HCT116 (cell line): Measurements from ENCODE around the gene ANKRD24. TPM values are rescaled to one million over a fixed set of nuclear protein-coding genes. Genes with fewer than 3 reads are reported as not detected.

Source experiments
- ATAC-seq: fragments of 200-7000 bp; cut with Tn5 transposase; 2 replicates; pipeline ENCODE4 v1.9.1; 2020; ENCODE audit warnings: mild to moderate bottlenecking, moderate library complexity
- BruUV-seq: library from RNA; stranded (reverse); fragments of 400-500 nt; replicated peaks from 2 replicates; lab custom pipeline; 2021; lab: Mats Ljungman, UMichigan
- CTCF ChIA-PET: fragments of 300-600 bp; sonication (Branson Sonifier 250); formaldehyde crosslinking; loops from one replicate; lab custom pipeline; 2021; ENCODE audit warnings: antibody characterized with exemption; lab: Charles Lee
- POLR2A ChIA-PET: fragments of 300-600, 350-600 bp; sonication (Branson Sonifier 250); formaldehyde crosslinking; loops from one replicate; lab custom pipeline; 2021; ENCODE audit warnings: antibody characterized with exemption; lab: Charles Lee
- RAD21 ChIA-PET, 2 experiments: fragments of 300-600 bp; sonication (Branson Sonifier 250); formaldehyde crosslinking; loops; one replicate each; lab custom pipeline; 2023; ENCODE audit warnings: low total read pairs in 2 of 2; ENCODE audit not compliant: uncharacterized antibody in 2 of 2, unreplicated experiment in 2 of 2, low non-redundant PET in 1 of 2; lab: Charles Lee
- DNase-seq: peaks from one replicate; pipeline ENCODE4 v3.0.0-alpha.2; 2010; ENCODE audit warnings: low read depth, low spot score
- H2AFZ ChIP-seq: fragments of 200-600 bp; shearing (Covaris generic), sonication (generic); 2 replicates; pipeline ENCODE4 v1.6.1; 2017; ENCODE audit warnings: low read depth, mixed run types, mixed read lengths, antibody characterized with exemption, low read length; ENCODE audit not compliant: poor library complexity, severe bottlenecking
- H3K27ac ChIP-seq: 2 replicates; pipeline ENCODE4 v1.5.1; 2012; ENCODE audit warnings: low read depth, low read length
- H3K27me3 ChIP-seq: fragments of 200-600 bp; sonication (generic); 2 replicates; pipeline ENCODE4 v1.6.1; 2016; ENCODE audit warnings: mixed run types, low read length, mixed read lengths; ENCODE audit not compliant: insufficient read depth
- H3K36me3 ChIP-seq, 2 experiments: fragments of 200-500 bp in 1 of 2; fragments of 200-600 bp in 1 of 2; sonication (Bioruptor generic) in 1 of 2; sonication (generic) in 1 of 2; 2 replicates each; pipeline versions ENCODE4 v1.5.1 to v1.6.1; 2014 to 2016; ENCODE audit warnings: low read length in 2 of 2, inconsistent platforms in 1 of 2, mixed read lengths in 1 of 2, mixed run types in 1 of 2; ENCODE audit not compliant: insufficient read depth in 2 of 2, control insufficient read depth in 1 of 2
- H3K4me1 ChIP-seq, 2 experiments: fragments of 200-600 bp in 1 of 2; sonication (generic) in 1 of 2; 2 replicates each; pipeline versions ENCODE4 v1.5.1 to v1.6.1; 2012 to 2017; ENCODE audit warnings: low read length in 2 of 2, inconsistent platforms in 1 of 2, mild to moderate bottlenecking in 1 of 2, mixed read lengths in 1 of 2, mixed run types in 1 of 2, moderate library complexity in 1 of 2; ENCODE audit not compliant: insufficient read depth in 2 of 2, control insufficient read depth in 1 of 2
- H3K4me2 ChIP-seq: fragments of 200-600 bp; sonication (generic); 2 replicates; pipeline ENCODE4 v1.6.1; 2017; ENCODE audit warnings: mixed run types, low read length, mixed read lengths
- H3K4me3 ChIP-seq, 2 experiments: fragments of 200-600 bp in 1 of 2; sonication (generic) in 1 of 2; replicated peaks in 1 of 2; 2 replicates each; pipeline ENCODE4 v1.5.1; 2011 to 2016; ENCODE audit warnings: low read length in 2 of 2, control low read depth in 1 of 2, low read depth in 1 of 2, mild to moderate bottlenecking in 1 of 2, mixed read lengths in 1 of 2, mixed run types in 1 of 2
- H3K79me2 ChIP-seq: fragments of 200-600 bp; sonication (generic); 2 replicates; pipeline ENCODE4 v1.6.1; 2017; ENCODE audit warnings: mild to moderate bottlenecking, mixed run types, low read length, moderate library complexity, mixed read lengths; ENCODE audit not compliant: insufficient read depth
- H3K9ac ChIP-seq: fragments of 200-600 bp; sonication (generic); 2 replicates; pipeline ENCODE4 v1.6.1; 2016; ENCODE audit warnings: low read length, mixed read lengths
- H3K9me2 ChIP-seq: fragments of 200-600 bp; sonication (generic), shearing (Covaris generic); 2 replicates; pipeline ENCODE4 v1.6.1; 2017; ENCODE audit warnings: mixed run types, mild to moderate bottlenecking, moderate library complexity; ENCODE audit not compliant: insufficient read depth
- H3K9me3 ChIP-seq, 2 experiments: fragments of 200-500 bp in 1 of 2; fragments of 200-600 bp in 1 of 2; sonication (Bioruptor generic) in 1 of 2; sonication (generic) in 1 of 2; 2 replicates each; pipeline ENCODE4 v1.6.1; 2014 to 2017; ENCODE audit warnings: low read length in 2 of 2, mixed read lengths in 2 of 2, inconsistent platforms in 1 of 2, low read depth in 1 of 2, mild to moderate bottlenecking in 1 of 2, mixed run types in 1 of 2, moderate library complexity in 1 of 2; ENCODE audit not compliant: control insufficient read depth in 1 of 2, insufficient read depth in 1 of 2
- H4K20me1 ChIP-seq: fragments of 200-600 bp; sonication (generic), shearing (Covaris generic); 2 replicates; pipeline ENCODE4 v1.6.1; 2017; ENCODE audit warnings: mixed run types, mild to moderate bottlenecking, moderate library complexity; ENCODE audit not compliant: insufficient read depth
- EGR1 ChIP-seq: IDR thresholded peaks from 2 replicates; pipeline ENCODE4 v1.6.1; 2012; ENCODE audit warnings: low read depth
- EZH2 ChIP-seq: fragments of 200-600 bp; sonication (generic); IDR thresholded peaks from 2 replicates; pipeline ENCODE4 v1.6.1; 2017; ENCODE audit warnings: antibody characterized with exemption, mixed run types
- EZH2phosphoT487 ChIP-seq: fragments of 200-600 bp; IDR thresholded peaks from 2 replicates; pipeline ENCODE4 v1.6.1; 2018; ENCODE audit warnings: antibody characterized with exemption, borderline replicate concordance
- FOSL1 ChIP-seq: IDR thresholded peaks from 2 replicates; pipeline ENCODE4 v1.6.1; 2012; ENCODE audit warnings: low read depth
- JUND ChIP-seq: IDR thresholded peaks from 2 replicates; pipeline ENCODE4 v1.6.1; 2012
- POLR2A ChIP-seq: IDR thresholded peaks from 2 replicates; pipeline ENCODE4 v1.7.0; 2011; ENCODE audit warnings: borderline replicate concordance; ENCODE audit not compliant: insufficient read depth, insufficient read length; ENCODE audit errors: extremely low read depth
- POLR2AphosphoS5 ChIP-seq: IDR thresholded peaks from 2 replicates; pipeline ENCODE4 v1.6.1; 2011; ENCODE audit warnings: mild to moderate bottlenecking, low read depth, low read length, moderate library complexity
- SP1 ChIP-seq: IDR thresholded peaks from 2 replicates; pipeline ENCODE4 v1.6.1; 2012; ENCODE audit warnings: low read depth
- SRF ChIP-seq: IDR thresholded peaks from 2 replicates; pipeline ENCODE4 v1.6.1; 2012; ENCODE audit warnings: low read depth
- TCF7L2 ChIP-seq: IDR thresholded peaks from 2 replicates; pipeline ENCODE4 v1.7.0; 2011; ENCODE audit warnings: borderline replicate concordance, inconsistent platforms; ENCODE audit not compliant: insufficient read depth, insufficient read length; ENCODE audit errors: extremely low read depth
- YY1 ChIP-seq: IDR thresholded peaks from 2 replicates; pipeline ENCODE4 v1.6.1; 2011; ENCODE audit warnings: low read length, low read depth, moderate library complexity, mild to moderate bottlenecking; ENCODE audit not compliant: insufficient replicate concordance; ENCODE audit errors: extremely low read depth
- ZFX ChIP-seq: fragments of 450-650 bp; IDR thresholded peaks from 2 replicates; pipeline ENCODE4 v1.6.1; 2017
- intact Hi-C: fragments of 100-400 bp; cut with micrococcal nuclease; formaldehyde crosslinking; loops from 2 replicates; pipeline ENCODE4 v1.10.0; 2022
- total RNA-seq: library from RNA; stranded (reverse); gene quantifications from one replicate; pipeline ENCODE4 v1.2.1, GENCODE V29; 2021; ENCODE audit not compliant: unreplicated experiment
- TF ChIP-seq, protein P1 (sequence below), 3 experiments: fragments of 200-600 bp in 1 of 3; sonication (generic) in 1 of 3; IDR thresholded peaks in 2 of 3; conservative IDR thresholded peaks in 1 of 3; 2 replicates each; pipeline ENCODE4 v1.5.1; 2012 to 2017; ENCODE audit warnings: low read depth in 2 of 3, low read length in 2 of 3, antibody characterized with exemption in 1 of 3, borderline replicate concordance in 1 of 3, control low read depth in 1 of 3, mild to moderate bottlenecking in 1 of 3, mixed read lengths in 1 of 3, mixed run types in 1 of 3, moderate library complexity in 1 of 3; ENCODE audit not compliant: insufficient read depth in 1 of 3
- TF ChIP-seq, protein P2 (sequence below): IDR thresholded peaks from 2 replicates; pipeline ENCODE4 v1.6.1; 2011; ENCODE audit warnings: mild to moderate bottlenecking, low read length, moderate library complexity; ENCODE audit not compliant: insufficient replicate concordance; ENCODE audit errors: extremely low read depth
- TF ChIP-seq, protein P3 (sequence below): IDR thresholded peaks from 2 replicates; pipeline ENCODE4 v1.6.1; 2012; ENCODE audit warnings: low read depth
- TF ChIP-seq, protein P4 (sequence below): IDR thresholded peaks from 2 replicates; pipeline ENCODE4 v1.6.1; 2012

ANKRD24 gene
- total RNA-seq, 1 experiment from 2014 or later = 1.7 TPM

DNA sequence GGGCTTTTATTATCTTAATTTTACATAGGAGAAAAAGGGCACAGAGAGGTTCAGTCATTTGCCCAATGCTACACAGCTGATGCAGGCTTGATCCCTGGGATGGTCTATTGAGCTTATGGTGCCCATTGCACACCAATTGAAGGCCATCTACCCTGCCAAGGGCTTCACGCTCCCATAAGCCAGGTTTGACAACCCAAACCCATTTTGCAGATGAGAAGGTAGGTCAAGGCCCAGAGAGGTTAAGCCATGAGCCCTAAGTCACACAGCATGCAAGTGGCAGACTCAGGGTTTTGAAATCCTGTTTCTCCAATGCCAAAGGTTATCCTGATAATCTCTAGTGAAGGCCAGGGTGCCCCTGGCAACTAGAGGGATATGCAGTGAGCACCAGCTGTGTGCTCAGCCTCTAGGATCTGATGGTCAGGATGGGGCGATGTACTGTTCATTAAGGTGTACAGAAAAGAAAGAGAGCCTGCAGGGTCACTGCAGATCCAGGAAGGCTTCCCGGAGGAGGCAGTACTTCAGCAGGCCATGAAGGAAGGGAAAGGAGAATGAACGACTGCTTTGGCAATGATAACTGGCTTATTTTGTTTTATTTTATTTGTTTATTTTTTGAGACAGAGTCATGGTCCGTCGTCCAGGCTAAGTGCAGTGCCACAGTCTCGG lies 20.9 kb upstream of the ANKRD24 start:
- no peaks in the 10 kb centered on the region for H4K20me1 ChIP-seq
- no peaks in the 10 kb centered on the region for H3K9me2 ChIP-seq
- no peaks in the 10 kb centered on the region for H3K79me2 ChIP-seq
- H3K27me3 ChIP-seq = no peaks in the 10 kb centered on the region
- no peaks in the 10 kb centered on the region for H3K36me3 ChIP-seq
- H3K9ac ChIP-seq = no peak overlapping the region
- ChIA-PET RAD21 (no interaction called here), POLR2A (interaction anchor here (1.2 kb wide), 1 partner anchor 14 kb away, joined by 3 read pairs; no protein-coding TSS in a partner anchor), CTCF (interaction anchor here (1.3 kb wide), 1 partner anchor 47 kb away, joined by 3 read pairs; no protein-coding TSS in a partner anchor)
- no peaks in the 10 kb centered on the region for H3K9me3 ChIP-seq
- intact Hi-C loops = no loop called here
- ATAC-seq = no peak
- no peak for DNase-seq
- no peak for TF ChIP-seq YY1
- TF ChIP-seq POLR2A = no peak
- TF ChIP-seq EGR1 = no peak
- TF ChIP-seq, protein P1, sequence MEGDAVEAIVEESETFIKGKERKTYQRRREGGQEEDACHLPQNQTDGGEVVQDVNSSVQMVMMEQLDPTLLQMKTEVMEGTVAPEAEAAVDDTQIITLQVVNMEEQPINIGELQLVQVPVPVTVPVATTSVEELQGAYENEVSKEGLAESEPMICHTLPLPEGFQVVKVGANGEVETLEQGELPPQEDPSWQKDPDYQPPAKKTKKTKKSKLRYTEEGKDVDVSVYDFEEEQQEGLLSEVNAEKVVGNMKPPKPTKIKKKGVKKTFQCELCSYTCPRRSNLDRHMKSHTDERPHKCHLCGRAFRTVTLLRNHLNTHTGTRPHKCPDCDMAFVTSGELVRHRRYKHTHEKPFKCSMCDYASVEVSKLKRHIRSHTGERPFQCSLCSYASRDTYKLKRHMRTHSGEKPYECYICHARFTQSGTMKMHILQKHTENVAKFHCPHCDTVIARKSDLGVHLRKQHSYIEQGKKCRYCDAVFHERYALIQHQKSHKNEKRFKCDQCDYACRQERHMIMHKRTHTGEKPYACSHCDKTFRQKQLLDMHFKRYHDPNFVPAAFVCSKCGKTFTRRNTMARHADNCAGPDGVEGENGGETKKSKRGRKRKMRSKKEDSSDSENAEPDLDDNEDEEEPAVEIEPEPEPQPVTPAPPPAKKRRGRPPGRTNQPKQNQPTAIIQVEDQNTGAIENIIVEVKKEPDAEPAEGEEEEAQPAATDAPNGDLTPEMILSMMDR (IDR thresholded peaks at IDR 0.05 in 2 of 3, conservative IDR thresholded peaks at IDR 0.05 in 1 of 3; ENCODE audit: borderline replicate concordance in 1 of 3, insufficient read depth in 1 of 3, low read depth in 2 of 3, low read length in 2 of 3) = no peak
- TF ChIP-seq SP1 = no peak
- TF ChIP-seq, protein P2, sequence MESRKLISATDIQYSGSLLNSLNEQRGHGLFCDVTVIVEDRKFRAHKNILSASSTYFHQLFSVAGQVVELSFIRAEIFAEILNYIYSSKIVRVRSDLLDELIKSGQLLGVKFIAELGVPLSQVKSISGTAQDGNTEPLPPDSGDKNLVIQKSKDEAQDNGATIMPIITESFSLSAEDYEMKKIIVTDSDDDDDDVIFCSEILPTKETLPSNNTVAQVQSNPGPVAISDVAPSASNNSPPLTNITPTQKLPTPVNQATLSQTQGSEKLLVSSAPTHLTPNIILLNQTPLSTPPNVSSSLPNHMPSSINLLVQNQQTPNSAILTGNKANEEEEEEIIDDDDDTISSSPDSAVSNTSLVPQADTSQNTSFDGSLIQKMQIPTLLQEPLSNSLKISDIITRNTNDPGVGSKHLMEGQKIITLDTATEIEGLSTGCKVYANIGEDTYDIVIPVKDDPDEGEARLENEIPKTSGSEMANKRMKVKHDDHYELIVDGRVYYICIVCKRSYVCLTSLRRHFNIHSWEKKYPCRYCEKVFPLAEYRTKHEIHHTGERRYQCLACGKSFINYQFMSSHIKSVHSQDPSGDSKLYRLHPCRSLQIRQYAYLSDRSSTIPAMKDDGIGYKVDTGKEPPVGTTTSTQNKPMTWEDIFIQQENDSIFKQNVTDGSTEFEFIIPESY = no peak
- TF ChIP-seq TCF7L2 = no peak
- TF ChIP-seq EZH2 = no peak
- TF ChIP-seq, protein P3, sequence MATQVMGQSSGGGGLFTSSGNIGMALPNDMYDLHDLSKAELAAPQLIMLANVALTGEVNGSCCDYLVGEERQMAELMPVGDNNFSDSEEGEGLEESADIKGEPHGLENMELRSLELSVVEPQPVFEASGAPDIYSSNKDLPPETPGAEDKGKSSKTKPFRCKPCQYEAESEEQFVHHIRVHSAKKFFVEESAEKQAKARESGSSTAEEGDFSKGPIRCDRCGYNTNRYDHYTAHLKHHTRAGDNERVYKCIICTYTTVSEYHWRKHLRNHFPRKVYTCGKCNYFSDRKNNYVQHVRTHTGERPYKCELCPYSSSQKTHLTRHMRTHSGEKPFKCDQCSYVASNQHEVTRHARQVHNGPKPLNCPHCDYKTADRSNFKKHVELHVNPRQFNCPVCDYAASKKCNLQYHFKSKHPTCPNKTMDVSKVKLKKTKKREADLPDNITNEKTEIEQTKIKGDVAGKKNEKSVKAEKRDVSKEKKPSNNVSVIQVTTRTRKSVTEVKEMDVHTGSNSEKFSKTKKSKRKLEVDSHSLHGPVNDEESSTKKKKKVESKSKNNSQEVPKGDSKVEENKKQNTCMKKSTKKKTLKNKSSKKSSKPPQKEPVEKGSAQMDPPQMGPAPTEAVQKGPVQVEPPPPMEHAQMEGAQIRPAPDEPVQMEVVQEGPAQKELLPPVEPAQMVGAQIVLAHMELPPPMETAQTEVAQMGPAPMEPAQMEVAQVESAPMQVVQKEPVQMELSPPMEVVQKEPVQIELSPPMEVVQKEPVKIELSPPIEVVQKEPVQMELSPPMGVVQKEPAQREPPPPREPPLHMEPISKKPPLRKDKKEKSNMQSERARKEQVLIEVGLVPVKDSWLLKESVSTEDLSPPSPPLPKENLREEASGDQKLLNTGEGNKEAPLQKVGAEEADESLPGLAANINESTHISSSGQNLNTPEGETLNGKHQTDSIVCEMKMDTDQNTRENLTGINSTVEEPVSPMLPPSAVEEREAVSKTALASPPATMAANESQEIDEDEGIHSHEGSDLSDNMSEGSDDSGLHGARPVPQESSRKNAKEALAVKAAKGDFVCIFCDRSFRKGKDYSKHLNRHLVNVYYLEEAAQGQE = no peak
- TF ChIP-seq ZFX = no peak
- TF ChIP-seq JUND = no peak
- TF ChIP-seq, protein P4, sequence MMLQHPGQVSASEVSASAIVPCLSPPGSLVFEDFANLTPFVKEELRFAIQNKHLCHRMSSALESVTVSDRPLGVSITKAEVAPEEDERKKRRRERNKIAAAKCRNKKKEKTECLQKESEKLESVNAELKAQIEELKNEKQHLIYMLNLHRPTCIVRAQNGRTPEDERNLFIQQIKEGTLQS = no peak
- TF ChIP-seq FOSL1 = no peak
- TF ChIP-seq EZH2phosphoT487 = no peak
- no peak for TF ChIP-seq POLR2AphosphoS5
- no peak for TF ChIP-seq SRF
- peaks cover 0 to 5% of the 10 kb centered on the region in 2 experiments; a peak in 2 of 4 replicates for H3K4me1 ChIP-seq
- H3K27ac ChIP-seq = no peak overlapping the region
- H3K4me2 ChIP-seq = no peak overlapping the region
- no peak overlapping the region for H2AFZ ChIP-seq
- H3K4me3 ChIP-seq = no peak overlapping the region
- no TSS peak for BruUV-seq
